GM12801 (cell line): ENCODE measurements around the gene NLGN2.

Experiments
- CTCF ChIP-seq: IDR thresholded peaks from one replicate; pipeline ENCODE4 v1.5.1; 2011; ENCODE audit warnings: control low read depth; ENCODE audit not compliant: insufficient read length; ENCODE audit errors: extremely low read depth

The NLGN2 gene

DNA sequence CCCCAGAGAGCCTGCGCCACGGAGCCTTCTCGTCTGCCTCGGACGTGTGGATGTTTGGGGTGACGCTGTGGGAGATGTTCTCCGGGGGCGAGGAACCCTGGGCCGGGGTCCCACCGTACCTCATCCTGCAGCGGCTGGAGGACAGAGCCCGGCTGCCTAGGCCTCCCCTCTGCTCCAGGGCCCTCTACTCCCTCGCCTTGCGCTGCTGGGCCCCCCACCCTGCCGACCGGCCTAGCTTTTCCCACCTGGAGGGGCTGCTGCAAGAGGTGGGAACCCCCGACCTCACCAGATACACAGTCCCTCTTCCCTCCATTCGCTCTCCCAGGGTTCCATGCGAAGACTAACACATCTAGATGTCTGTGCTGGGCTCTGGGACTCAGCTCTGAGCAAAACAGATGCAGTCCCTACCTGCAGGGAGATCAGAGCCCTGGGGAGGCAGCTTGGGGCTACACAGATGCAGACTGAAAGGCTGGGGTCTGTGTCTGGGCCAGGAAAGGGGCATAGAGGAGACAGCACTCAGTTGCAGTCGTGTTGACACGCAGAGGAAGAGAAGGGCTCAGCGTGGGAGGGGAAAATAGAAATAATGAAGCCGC, 23.1 kb upstream of the NLGN2 start:
- no peak for TF ChIP-seq CTCF

DNA sequence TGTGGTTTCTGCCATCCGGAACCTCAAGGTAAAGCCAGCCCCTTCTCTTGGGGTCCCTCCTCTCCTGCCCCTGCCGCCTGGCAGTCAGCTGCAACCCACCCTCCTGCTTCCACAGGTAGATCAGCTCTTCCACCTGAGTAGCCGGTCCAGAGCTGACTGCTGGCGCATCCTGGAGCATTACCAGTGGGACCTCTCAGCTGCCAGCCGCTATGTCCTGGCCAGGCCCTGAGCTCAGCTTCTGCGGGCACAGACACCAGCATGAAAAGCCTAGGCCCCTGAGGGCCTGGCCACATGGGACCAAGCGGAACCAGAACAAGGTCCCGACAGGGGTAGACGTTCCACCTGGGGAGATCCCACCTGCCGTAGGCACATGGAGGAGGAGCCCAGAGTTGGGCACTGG, 18.8 kb upstream of the NLGN2 start:
- TF ChIP-seq CTCF: no peak

GRCh38 chr17:7389924-7390910, 17.4 kb upstream of the NLGN2 start:
- TF ChIP-seq CTCF: no peak

GRCh38 chr17:7391307-7391706, 16.3 kb upstream of the NLGN2 start:
- TF ChIP-seq CTCF: no peak

DNA sequence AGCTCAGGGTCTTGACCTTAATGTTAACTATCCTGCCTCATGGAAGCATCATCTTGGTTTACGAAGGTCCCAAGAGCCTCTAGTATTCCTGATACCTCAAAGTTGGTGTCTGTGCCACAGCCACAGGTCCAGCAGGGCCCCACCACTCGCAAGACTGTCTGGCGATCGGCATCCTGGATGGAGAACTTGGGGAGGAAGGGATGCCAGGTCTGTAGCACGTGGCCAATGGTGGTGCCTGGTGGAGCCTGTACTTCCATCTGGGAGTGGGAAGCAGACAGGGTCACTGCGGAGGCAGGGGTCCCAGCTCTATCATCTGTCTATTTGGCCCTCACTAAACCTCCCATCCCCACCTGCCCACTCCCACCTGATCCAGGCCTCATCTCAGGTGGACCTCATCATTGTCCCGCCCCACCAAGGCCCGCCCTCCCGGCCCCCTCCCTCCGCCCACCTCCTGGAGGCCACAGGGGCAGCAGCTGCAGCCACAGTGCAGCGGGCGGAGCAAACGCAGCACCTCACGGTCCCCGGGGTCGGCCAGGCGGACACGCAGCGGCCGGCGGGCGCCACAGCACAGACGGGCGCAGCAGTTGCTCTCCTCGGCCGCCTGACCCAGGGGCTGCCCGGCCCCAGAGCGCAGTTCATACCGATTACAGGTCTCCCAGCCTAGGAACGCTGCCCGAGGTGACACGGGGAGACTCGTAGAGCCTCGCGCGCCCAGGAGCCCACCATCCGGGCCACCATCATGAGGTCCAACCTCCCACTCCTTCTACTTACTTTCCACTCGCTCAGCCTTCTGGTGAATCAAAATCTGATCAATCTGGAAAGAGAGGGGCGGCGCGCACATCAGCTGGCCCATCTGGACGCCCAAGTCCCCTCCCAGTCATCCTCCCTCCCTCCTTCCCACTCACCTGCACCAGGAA, 14.7 kb upstream of the NLGN2 start:
- no peak for TF ChIP-seq CTCF

- no peak for TF ChIP-seq CTCF
Measured at GRCh38 chr17:7393613-7394451, 13.8 kb upstream of the NLGN2 start.
